HCT116 (cell line): ENCODE results near the gene KLF4. TPM values are rescaled to one million over a fixed set of nuclear protein-coding genes. Genes with fewer than 3 reads are reported as not detected.

Source experiments
- ATAC-seq: fragments of 200-7000 bp; cut with Tn5 transposase; 2 replicates; pipeline ENCODE4 v1.9.1; 2020; ENCODE audit warnings: mild to moderate bottlenecking, moderate library complexity
- BruUV-seq: library from RNA; stranded (reverse); fragments of 400-500 nt; replicated peaks from 2 replicates; lab custom pipeline; 2021; lab: Mats Ljungman, UMichigan
- CTCF ChIA-PET: fragments of 300-600 bp; sonication (Branson Sonifier 250); formaldehyde crosslinking; loops from one replicate; lab custom pipeline; 2021; ENCODE audit warnings: antibody characterized with exemption; lab: Charles Lee
- POLR2A ChIA-PET: fragments of 300-600, 350-600 bp; sonication (Branson Sonifier 250); formaldehyde crosslinking; loops from one replicate; lab custom pipeline; 2021; ENCODE audit warnings: antibody characterized with exemption; lab: Charles Lee
- RAD21 ChIA-PET, 2 experiments: fragments of 300-600 bp; sonication (Branson Sonifier 250); formaldehyde crosslinking; loops; one replicate each; lab custom pipeline; 2023; ENCODE audit warnings: low total read pairs in 2 of 2; ENCODE audit not compliant: uncharacterized antibody in 2 of 2, unreplicated experiment in 2 of 2, low non-redundant PET in 1 of 2; lab: Charles Lee
- DNase-seq: peaks from one replicate; pipeline ENCODE4 v3.0.0-alpha.2; 2010; ENCODE audit warnings: low read depth, low spot score
- H2AFZ ChIP-seq: fragments of 200-600 bp; shearing (Covaris generic), sonication (generic); 2 replicates; pipeline ENCODE4 v1.6.1; 2017; ENCODE audit warnings: low read depth, mixed run types, mixed read lengths, antibody characterized with exemption, low read length; ENCODE audit not compliant: poor library complexity, severe bottlenecking
- H3K27ac ChIP-seq: 2 replicates; pipeline ENCODE4 v1.5.1; 2012; ENCODE audit warnings: low read depth, low read length
- H3K27me3 ChIP-seq: fragments of 200-600 bp; sonication (generic); 2 replicates; pipeline ENCODE4 v1.6.1; 2016; ENCODE audit warnings: mixed run types, low read length, mixed read lengths; ENCODE audit not compliant: insufficient read depth
- H3K36me3 ChIP-seq, 2 experiments: fragments of 200-500 bp in 1 of 2; fragments of 200-600 bp in 1 of 2; sonication (Bioruptor generic) in 1 of 2; sonication (generic) in 1 of 2; 2 replicates each; pipeline versions ENCODE4 v1.5.1 to v1.6.1; 2014 to 2016; ENCODE audit warnings: low read length in 2 of 2, inconsistent platforms in 1 of 2, mixed read lengths in 1 of 2, mixed run types in 1 of 2; ENCODE audit not compliant: insufficient read depth in 2 of 2, control insufficient read depth in 1 of 2
- H3K4me1 ChIP-seq, 2 experiments: fragments of 200-600 bp in 1 of 2; sonication (generic) in 1 of 2; 2 replicates each; pipeline versions ENCODE4 v1.5.1 to v1.6.1; 2012 to 2017; ENCODE audit warnings: low read length in 2 of 2, inconsistent platforms in 1 of 2, mild to moderate bottlenecking in 1 of 2, mixed read lengths in 1 of 2, mixed run types in 1 of 2, moderate library complexity in 1 of 2; ENCODE audit not compliant: insufficient read depth in 2 of 2, control insufficient read depth in 1 of 2
- H3K4me2 ChIP-seq: fragments of 200-600 bp; sonication (generic); 2 replicates; pipeline ENCODE4 v1.6.1; 2017; ENCODE audit warnings: mixed run types, low read length, mixed read lengths
- H3K4me3 ChIP-seq, 2 experiments: fragments of 200-600 bp in 1 of 2; sonication (generic) in 1 of 2; replicated peaks in 1 of 2; 2 replicates each; pipeline ENCODE4 v1.5.1; 2011 to 2016; ENCODE audit warnings: low read length in 2 of 2, control low read depth in 1 of 2, low read depth in 1 of 2, mild to moderate bottlenecking in 1 of 2, mixed read lengths in 1 of 2, mixed run types in 1 of 2
- H3K79me2 ChIP-seq: fragments of 200-600 bp; sonication (generic); 2 replicates; pipeline ENCODE4 v1.6.1; 2017; ENCODE audit warnings: mild to moderate bottlenecking, mixed run types, low read length, moderate library complexity, mixed read lengths; ENCODE audit not compliant: insufficient read depth
- H3K9ac ChIP-seq: fragments of 200-600 bp; sonication (generic); 2 replicates; pipeline ENCODE4 v1.6.1; 2016; ENCODE audit warnings: low read length, mixed read lengths
- H3K9me2 ChIP-seq: fragments of 200-600 bp; sonication (generic), shearing (Covaris generic); 2 replicates; pipeline ENCODE4 v1.6.1; 2017; ENCODE audit warnings: mixed run types, mild to moderate bottlenecking, moderate library complexity; ENCODE audit not compliant: insufficient read depth
- H3K9me3 ChIP-seq, 2 experiments: fragments of 200-500 bp in 1 of 2; fragments of 200-600 bp in 1 of 2; sonication (Bioruptor generic) in 1 of 2; sonication (generic) in 1 of 2; 2 replicates each; pipeline ENCODE4 v1.6.1; 2014 to 2017; ENCODE audit warnings: low read length in 2 of 2, mixed read lengths in 2 of 2, inconsistent platforms in 1 of 2, low read depth in 1 of 2, mild to moderate bottlenecking in 1 of 2, mixed run types in 1 of 2, moderate library complexity in 1 of 2; ENCODE audit not compliant: control insufficient read depth in 1 of 2, insufficient read depth in 1 of 2
- H4K20me1 ChIP-seq: fragments of 200-600 bp; sonication (generic), shearing (Covaris generic); 2 replicates; pipeline ENCODE4 v1.6.1; 2017; ENCODE audit warnings: mixed run types, mild to moderate bottlenecking, moderate library complexity; ENCODE audit not compliant: insufficient read depth
- ELF1 ChIP-seq: IDR thresholded peaks from 2 replicates; pipeline ENCODE4 v1.6.1; 2012; ENCODE audit warnings: low read depth, borderline replicate concordance
- EZH2 ChIP-seq: fragments of 200-600 bp; sonication (generic); IDR thresholded peaks from 2 replicates; pipeline ENCODE4 v1.6.1; 2017; ENCODE audit warnings: antibody characterized with exemption, mixed run types
- EZH2phosphoT487 ChIP-seq: fragments of 200-600 bp; IDR thresholded peaks from 2 replicates; pipeline ENCODE4 v1.6.1; 2018; ENCODE audit warnings: antibody characterized with exemption, borderline replicate concordance
- JUND ChIP-seq: IDR thresholded peaks from 2 replicates; pipeline ENCODE4 v1.6.1; 2012
- POLR2A ChIP-seq: IDR thresholded peaks from 2 replicates; pipeline ENCODE4 v1.7.0; 2011; ENCODE audit warnings: borderline replicate concordance; ENCODE audit not compliant: insufficient read depth, insufficient read length; ENCODE audit errors: extremely low read depth
- POLR2AphosphoS5 ChIP-seq: IDR thresholded peaks from 2 replicates; pipeline ENCODE4 v1.6.1; 2011; ENCODE audit warnings: mild to moderate bottlenecking, low read depth, low read length, moderate library complexity
- SIN3A ChIP-seq: IDR thresholded peaks from 2 replicates; pipeline ENCODE4 v1.6.1; 2012; ENCODE audit warnings: low read depth
- SP1 ChIP-seq: IDR thresholded peaks from 2 replicates; pipeline ENCODE4 v1.6.1; 2012; ENCODE audit warnings: low read depth
- SRF ChIP-seq: IDR thresholded peaks from 2 replicates; pipeline ENCODE4 v1.6.1; 2012; ENCODE audit warnings: low read depth
- TCF7L2 ChIP-seq: IDR thresholded peaks from 2 replicates; pipeline ENCODE4 v1.7.0; 2011; ENCODE audit warnings: borderline replicate concordance, inconsistent platforms; ENCODE audit not compliant: insufficient read depth, insufficient read length; ENCODE audit errors: extremely low read depth
- ZFX ChIP-seq: fragments of 450-650 bp; IDR thresholded peaks from 2 replicates; pipeline ENCODE4 v1.6.1; 2017
- ZNF274 ChIP-seq: fragments of 200-500 bp; sonication (Bioruptor generic); IDR thresholded peaks from 2 replicates; pipeline ENCODE4 v1.6.1; 2014; ENCODE audit warnings: mild to moderate bottlenecking, low read depth, low read length, inconsistent platforms
- intact Hi-C: fragments of 100-400 bp; cut with micrococcal nuclease; formaldehyde crosslinking; loops from 2 replicates; pipeline ENCODE4 v1.10.0; 2022
- total RNA-seq: library from RNA; stranded (reverse); gene quantifications from one replicate; pipeline ENCODE4 v1.2.1, GENCODE V29; 2021; ENCODE audit not compliant: unreplicated experiment
- TF ChIP-seq, protein P1 (sequence below): IDR thresholded peaks from 2 replicates; pipeline ENCODE4 v1.6.1; 2012
- TF ChIP-seq, protein P2 (sequence below): IDR thresholded peaks from 2 replicates; pipeline ENCODE4 v1.6.1; 2011; ENCODE audit warnings: mild to moderate bottlenecking, low read length, moderate library complexity; ENCODE audit not compliant: insufficient replicate concordance; ENCODE audit errors: extremely low read depth
- TF ChIP-seq, protein P3 (sequence below): IDR thresholded peaks from 2 replicates; pipeline ENCODE4 v1.6.1; 2012; ENCODE audit warnings: low read depth

KLF4 gene
- total RNA-seq, 1 experiment from 2014 or later = 92.8 TPM

GRCh38 chr9:107523539-107523938 lies 34.0 kb upstream of the KLF4 start:
- DNase-seq = no peak
- ChIA-PET CTCF (no interaction called here), RAD21 (no interaction called here), POLR2A (no interaction called here)
- Histone ChIP-seq H3K9ac (no peak overlapping the region), H3K27ac (no peak overlapping the region), H3K36me3 (no peaks in the 10 kb centered on the region), H3K9me3 (no peaks in the 10 kb centered on the region), H3K27me3 (no peaks in the 10 kb centered on the region), H3K4me2 (no peak overlapping the region), H4K20me1 (no peaks in the 10 kb centered on the region), H3K79me2 (no peaks in the 10 kb centered on the region), H3K9me2 (no peaks in the 10 kb centered on the region), H2AFZ (no peak overlapping the region), H3K4me1 (no peaks in the 10 kb centered on the region), H3K4me3 (no peak overlapping the region)
- no peak for ATAC-seq
- BruUV-seq = no TSS peak
- no peak for TF ChIP-seq ELF1
- TF ChIP-seq JUND = no peak
- TF ChIP-seq, protein P1, sequence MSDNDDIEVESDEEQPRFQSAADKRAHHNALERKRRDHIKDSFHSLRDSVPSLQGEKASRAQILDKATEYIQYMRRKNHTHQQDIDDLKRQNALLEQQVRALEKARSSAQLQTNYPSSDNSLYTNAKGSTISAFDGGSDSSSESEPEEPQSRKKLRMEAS = no peak
- TF ChIP-seq EZH2 = no peak
- TF ChIP-seq EZH2phosphoT487 = no peak
- TF ChIP-seq POLR2AphosphoS5 = no peak
- TF ChIP-seq, protein P2, sequence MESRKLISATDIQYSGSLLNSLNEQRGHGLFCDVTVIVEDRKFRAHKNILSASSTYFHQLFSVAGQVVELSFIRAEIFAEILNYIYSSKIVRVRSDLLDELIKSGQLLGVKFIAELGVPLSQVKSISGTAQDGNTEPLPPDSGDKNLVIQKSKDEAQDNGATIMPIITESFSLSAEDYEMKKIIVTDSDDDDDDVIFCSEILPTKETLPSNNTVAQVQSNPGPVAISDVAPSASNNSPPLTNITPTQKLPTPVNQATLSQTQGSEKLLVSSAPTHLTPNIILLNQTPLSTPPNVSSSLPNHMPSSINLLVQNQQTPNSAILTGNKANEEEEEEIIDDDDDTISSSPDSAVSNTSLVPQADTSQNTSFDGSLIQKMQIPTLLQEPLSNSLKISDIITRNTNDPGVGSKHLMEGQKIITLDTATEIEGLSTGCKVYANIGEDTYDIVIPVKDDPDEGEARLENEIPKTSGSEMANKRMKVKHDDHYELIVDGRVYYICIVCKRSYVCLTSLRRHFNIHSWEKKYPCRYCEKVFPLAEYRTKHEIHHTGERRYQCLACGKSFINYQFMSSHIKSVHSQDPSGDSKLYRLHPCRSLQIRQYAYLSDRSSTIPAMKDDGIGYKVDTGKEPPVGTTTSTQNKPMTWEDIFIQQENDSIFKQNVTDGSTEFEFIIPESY = no peak
- no peak for TF ChIP-seq ZFX
- no peak for TF ChIP-seq POLR2A
- intact Hi-C loops = no loop called here

DNA sequence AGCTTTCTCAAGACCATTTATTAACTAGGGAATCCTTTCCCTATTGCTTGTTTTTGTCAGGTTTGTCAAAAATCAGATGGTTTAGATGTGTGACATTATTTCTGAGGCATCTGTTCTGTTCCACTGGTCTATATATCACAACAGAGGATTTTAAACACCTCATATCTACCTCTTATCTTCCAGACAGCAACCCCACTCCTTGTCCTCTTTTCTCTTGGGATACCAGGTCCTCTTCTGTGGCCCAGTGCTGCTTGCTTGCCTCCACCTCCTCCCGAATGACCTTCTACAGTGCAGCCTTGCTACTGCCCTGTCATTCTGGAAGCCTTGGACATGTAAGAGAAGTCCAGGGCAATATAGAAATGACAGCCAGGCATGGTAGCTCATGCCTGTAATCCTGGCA lies 30.6 kb upstream of the KLF4 start:
- intact Hi-C loops = no loop called here
- no peaks in the 10 kb centered on the region for H3K36me3 ChIP-seq
- no peaks in the 10 kb centered on the region for H3K79me2 ChIP-seq
- ChIA-PET CTCF (no interaction called here), RAD21 (no interaction called here), POLR2A (no interaction called here)
- H3K9ac ChIP-seq = no peak overlapping the region
- no peak overlapping the region for H3K4me3 ChIP-seq
- H3K4me2 ChIP-seq = no peak overlapping the region
- H3K4me1 ChIP-seq = no peaks in the 10 kb centered on the region
- no peak overlapping the region for H3K27ac ChIP-seq
- BruUV-seq = no TSS peak
- DNase-seq (no peak), ATAC-seq (no peak)
- H3K9me3 ChIP-seq = no peaks in the 10 kb centered on the region
- no peaks in the 10 kb centered on the region for H4K20me1 ChIP-seq
- no peaks in the 10 kb centered on the region for H3K27me3 ChIP-seq
- H3K9me2 ChIP-seq = no peaks in the 10 kb centered on the region
- no peak overlapping the region for H2AFZ ChIP-seq
- TF ChIP-seq TCF7L2 = no peak
- no peak for TF ChIP-seq ZNF274
- no peak for TF ChIP-seq EZH2phosphoT487
- TF ChIP-seq POLR2A = no peak
- TF ChIP-seq, protein P3, sequence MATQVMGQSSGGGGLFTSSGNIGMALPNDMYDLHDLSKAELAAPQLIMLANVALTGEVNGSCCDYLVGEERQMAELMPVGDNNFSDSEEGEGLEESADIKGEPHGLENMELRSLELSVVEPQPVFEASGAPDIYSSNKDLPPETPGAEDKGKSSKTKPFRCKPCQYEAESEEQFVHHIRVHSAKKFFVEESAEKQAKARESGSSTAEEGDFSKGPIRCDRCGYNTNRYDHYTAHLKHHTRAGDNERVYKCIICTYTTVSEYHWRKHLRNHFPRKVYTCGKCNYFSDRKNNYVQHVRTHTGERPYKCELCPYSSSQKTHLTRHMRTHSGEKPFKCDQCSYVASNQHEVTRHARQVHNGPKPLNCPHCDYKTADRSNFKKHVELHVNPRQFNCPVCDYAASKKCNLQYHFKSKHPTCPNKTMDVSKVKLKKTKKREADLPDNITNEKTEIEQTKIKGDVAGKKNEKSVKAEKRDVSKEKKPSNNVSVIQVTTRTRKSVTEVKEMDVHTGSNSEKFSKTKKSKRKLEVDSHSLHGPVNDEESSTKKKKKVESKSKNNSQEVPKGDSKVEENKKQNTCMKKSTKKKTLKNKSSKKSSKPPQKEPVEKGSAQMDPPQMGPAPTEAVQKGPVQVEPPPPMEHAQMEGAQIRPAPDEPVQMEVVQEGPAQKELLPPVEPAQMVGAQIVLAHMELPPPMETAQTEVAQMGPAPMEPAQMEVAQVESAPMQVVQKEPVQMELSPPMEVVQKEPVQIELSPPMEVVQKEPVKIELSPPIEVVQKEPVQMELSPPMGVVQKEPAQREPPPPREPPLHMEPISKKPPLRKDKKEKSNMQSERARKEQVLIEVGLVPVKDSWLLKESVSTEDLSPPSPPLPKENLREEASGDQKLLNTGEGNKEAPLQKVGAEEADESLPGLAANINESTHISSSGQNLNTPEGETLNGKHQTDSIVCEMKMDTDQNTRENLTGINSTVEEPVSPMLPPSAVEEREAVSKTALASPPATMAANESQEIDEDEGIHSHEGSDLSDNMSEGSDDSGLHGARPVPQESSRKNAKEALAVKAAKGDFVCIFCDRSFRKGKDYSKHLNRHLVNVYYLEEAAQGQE = no peak
- no peak for TF ChIP-seq SIN3A
- TF ChIP-seq SRF = no peak
- TF ChIP-seq, protein P1 = no peak
- TF ChIP-seq SP1 = no peak
- no peak for TF ChIP-seq EZH2
- no peak for TF ChIP-seq POLR2AphosphoS5
- TF ChIP-seq ZFX = no peak
- TF ChIP-seq, all 23 proteins: peak for 0
